HG02973 (cell line): ENCODE data around the gene SLC25A2.
"Not testable (repeated sequence)": the region's sequence is repeated elsewhere in the genome, so short reads cannot be mapped to it uniquely, and the experiment has no call there.

ENCODE experiments used
- ATAC-seq: cut with Tn5 transposase; IDR thresholded peaks from one replicate; pipeline ENCODE4 v1.9.1; 2021; ENCODE audit warnings: moderate library complexity; ENCODE audit not compliant: unreplicated experiment

SLC25A2 gene

DNA sequence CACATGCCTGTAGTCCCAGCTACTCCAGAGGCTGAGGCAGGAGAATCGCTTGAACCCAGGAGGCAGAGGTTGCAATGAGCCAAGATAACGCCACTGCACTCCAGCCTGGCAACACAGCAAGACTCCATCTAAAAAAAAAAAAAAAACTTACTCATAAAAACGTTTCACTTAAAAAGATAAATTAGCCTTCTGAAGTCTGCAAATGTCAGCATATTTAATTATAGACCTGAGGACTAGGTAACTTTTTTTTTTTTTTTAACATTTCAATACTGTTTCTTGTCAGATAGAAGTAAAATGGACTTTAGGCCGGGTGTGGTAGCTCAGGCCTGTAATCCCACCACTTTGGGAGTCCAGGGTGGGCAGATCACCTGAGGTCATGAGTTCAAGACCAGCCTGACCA lies 13.1 kb upstream of the SLC25A2 start:
- not testable (repeated sequence) for ATAC-seq

- no peak for ATAC-seq
These were observed 9.9 kb upstream of the SLC25A2 start for GRCh38 chr5:141313711-141314110.

DNA sequence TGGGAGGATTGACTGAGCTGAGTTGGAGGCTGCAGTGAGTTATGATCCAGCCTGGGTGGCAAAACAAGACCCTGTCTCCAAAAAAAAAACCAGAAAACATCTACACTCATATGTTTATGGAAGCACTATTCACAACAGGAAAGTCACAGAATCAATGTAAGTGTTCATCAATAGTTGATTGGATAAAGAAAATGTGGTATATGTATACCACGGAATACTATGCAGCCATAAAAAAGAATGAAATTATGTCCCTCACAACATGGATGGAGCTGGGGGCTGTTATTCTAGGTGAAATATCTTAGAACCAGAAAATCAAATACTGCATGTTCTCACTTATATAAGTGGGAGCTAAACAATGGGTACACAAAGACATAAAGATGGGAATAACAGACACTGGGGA lies 2.8 kb upstream of the SLC25A2 start:
- no peak for ATAC-seq

GRCh38 chr5:141298376-141298775 lies 5.5 kb downstream of the SLC25A2 start:
- ATAC-seq: no peak

- no peak for ATAC-seq
These were observed 30.9 kb downstream of the SLC25A2 start for GRCh38 chr5:141272906-141273305.

DNA sequence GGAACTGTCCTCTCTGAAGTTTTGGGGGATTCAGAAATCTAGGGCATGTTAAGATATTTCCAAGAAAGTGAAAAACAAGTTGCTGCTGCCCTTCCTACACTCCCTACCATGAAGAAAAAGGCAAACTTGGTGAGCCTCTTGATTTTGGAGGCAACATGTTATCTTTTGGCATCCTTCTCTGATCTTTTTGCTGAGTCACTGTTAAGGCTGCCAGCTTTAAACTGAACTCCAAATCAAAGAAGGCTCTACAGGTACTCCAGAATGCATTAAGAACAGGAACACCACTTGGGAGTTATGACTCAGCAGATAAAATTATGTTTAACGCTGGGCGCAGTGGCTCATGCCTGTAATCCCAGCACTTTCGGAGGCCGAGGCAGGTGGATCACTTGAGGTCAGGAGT lies 34.7 kb downstream of the SLC25A2 start:
- no peak for ATAC-seq

DNA sequence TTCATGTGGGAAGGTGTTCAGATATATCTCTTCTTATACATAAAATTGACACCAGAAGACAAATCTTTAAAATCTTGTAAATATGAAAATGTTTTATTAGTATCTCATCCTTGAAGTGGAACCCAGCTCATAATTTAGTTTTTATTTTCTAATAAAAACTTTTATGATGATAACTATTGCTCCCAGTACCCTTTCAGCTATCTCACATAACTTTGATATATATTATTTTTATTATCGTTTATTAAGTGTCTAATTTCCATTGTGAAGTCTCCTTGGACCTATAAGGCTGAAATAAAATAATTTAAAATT lies 42.7 kb downstream of the SLC25A2 start:
- ATAC-seq: no peak

DNA sequence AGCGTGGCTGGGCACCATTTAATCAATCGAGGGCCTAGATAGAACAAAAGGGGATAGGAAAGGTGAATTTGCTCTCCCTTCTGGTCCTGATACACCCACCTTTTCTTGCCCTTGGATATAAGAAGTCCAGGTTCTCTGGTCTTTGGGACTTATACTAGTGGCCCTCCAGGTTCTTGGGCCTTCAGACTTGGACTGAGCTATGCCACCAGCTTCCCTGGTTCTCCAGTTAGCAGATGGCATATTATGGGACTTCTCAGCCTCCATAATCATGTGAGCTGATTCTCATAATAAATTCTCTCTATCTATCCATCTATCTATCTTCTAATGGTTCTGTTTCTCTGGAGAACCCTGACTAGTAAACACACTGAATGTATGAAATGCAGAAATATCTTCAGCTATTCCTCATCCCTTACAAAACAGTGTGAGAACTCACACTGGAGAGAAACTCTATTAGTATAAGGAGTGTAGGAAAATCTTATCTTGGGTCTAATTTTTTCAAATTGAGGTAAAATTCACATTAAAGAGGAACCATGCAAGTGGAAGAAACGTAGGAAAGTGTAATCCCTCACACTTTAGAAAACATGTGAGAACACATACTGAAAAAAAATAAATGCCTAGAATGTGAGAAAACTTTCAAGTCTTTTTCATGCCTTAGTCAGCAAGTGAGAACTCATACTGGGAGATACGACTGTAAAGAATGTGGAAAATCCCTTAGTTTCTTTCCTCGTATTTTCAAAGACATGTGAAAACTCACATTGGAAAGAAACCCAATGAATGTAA lies 43.2 kb downstream of the SLC25A2 start:
- ATAC-seq: no peak

DNA sequence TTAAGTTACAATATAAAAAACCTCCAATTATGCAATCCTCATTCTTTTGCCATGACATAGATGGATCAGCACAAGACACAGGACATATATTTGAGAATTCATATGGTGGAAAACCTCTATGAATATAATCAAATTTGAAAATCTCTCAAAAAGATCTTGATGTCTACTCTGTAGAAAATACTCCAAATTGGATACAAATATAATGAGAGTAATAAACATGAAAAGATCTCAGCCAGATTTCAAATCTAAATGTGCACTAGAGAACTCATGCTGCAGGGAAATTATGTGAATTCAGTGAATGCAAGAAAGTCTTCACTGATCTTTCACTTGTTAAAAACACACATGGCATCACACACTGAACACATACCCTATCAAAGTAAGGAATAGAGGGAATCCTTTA lies 44.9 kb downstream of the SLC25A2 start:
- no peak for ATAC-seq

- ATAC-seq: no peak
These were observed 45.4 kb downstream of the SLC25A2 start for GRCh38 chr5:141258464-141258863.
